Vagina (tissue), 2 donors: Measurements from ENCODE around the gene GMCL1.

Experiments used
- POLR2A ChIP-seq, 2 donors: fragments of 450-650 bp; IDR thresholded peaks; one replicate each; pipeline ENCODE4 v1.6.1; 2017; ENCODE audit warnings: antibody characterized with exemption in 2 of 2, mild to moderate bottlenecking in 2 of 2, moderate library complexity in 2 of 2
- POLR2AphosphoS5 ChIP-seq, 2 donors: sonication (generic); formaldehyde crosslinking; IDR thresholded peaks; one replicate each; pipeline ENCODE4 v1.9.0; 2017; ENCODE audit warnings: antibody characterized with exemption in 2 of 2, mild to moderate bottlenecking in 2 of 2, low read depth in 1 of 2; ENCODE audit not compliant: insufficient read depth in 1 of 2
- TF ChIP-seq, protein P1 (sequence below), 3 experiments: fragments of 450-650 bp in 2 of 3; fragments of 200-600 bp in 1 of 3; sonication (generic) in 1 of 3; IDR thresholded peaks; one replicate each; pipeline ENCODE4 v1.5.1; 2017 to 2019; ENCODE audit warnings: antibody characterized with exemption in 3 of 3, mild to moderate bottlenecking in 2 of 3, moderate library complexity in 2 of 3

DNA sequence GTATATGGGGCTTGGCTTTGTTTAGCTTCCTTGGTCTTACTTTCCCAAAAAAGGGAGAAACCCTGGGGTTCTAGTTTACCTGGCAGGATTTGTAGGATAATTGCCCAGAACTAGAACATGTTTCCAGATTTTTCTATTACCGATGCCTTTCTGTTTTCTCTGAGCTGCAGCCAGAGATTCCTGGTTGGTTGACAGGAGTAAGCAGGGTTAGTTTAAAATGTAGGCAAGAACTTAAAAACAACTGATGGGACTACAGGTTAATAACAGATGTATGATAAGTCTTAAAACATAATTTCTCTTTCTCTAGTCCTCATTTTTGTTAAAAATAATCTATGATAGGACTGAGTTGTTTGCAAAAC lies 38.9 kb upstream of the GMCL1 start:
- TF ChIP-seq, protein P1, sequence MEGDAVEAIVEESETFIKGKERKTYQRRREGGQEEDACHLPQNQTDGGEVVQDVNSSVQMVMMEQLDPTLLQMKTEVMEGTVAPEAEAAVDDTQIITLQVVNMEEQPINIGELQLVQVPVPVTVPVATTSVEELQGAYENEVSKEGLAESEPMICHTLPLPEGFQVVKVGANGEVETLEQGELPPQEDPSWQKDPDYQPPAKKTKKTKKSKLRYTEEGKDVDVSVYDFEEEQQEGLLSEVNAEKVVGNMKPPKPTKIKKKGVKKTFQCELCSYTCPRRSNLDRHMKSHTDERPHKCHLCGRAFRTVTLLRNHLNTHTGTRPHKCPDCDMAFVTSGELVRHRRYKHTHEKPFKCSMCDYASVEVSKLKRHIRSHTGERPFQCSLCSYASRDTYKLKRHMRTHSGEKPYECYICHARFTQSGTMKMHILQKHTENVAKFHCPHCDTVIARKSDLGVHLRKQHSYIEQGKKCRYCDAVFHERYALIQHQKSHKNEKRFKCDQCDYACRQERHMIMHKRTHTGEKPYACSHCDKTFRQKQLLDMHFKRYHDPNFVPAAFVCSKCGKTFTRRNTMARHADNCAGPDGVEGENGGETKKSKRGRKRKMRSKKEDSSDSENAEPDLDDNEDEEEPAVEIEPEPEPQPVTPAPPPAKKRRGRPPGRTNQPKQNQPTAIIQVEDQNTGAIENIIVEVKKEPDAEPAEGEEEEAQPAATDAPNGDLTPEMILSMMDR (IDR thresholded peaks at IDR 0.05): no peak
- TF ChIP-seq POLR2AphosphoS5 (IDR thresholded peaks at IDR 0.05; ENCODE audit: insufficient read depth in 1 of 2, low read depth in 1 of 2) (no peak), POLR2A (IDR thresholded peaks at IDR 0.05) (no peak)
